ENCODE data around the gene PRSS2. TPM values are rescaled to one million over a fixed set of nuclear protein-coding genes. Genes with fewer than 3 reads are reported as not detected.

PRSS2 gene
- total RNA-seq, 1 donor from 2014 or later = not detected

DNA sequence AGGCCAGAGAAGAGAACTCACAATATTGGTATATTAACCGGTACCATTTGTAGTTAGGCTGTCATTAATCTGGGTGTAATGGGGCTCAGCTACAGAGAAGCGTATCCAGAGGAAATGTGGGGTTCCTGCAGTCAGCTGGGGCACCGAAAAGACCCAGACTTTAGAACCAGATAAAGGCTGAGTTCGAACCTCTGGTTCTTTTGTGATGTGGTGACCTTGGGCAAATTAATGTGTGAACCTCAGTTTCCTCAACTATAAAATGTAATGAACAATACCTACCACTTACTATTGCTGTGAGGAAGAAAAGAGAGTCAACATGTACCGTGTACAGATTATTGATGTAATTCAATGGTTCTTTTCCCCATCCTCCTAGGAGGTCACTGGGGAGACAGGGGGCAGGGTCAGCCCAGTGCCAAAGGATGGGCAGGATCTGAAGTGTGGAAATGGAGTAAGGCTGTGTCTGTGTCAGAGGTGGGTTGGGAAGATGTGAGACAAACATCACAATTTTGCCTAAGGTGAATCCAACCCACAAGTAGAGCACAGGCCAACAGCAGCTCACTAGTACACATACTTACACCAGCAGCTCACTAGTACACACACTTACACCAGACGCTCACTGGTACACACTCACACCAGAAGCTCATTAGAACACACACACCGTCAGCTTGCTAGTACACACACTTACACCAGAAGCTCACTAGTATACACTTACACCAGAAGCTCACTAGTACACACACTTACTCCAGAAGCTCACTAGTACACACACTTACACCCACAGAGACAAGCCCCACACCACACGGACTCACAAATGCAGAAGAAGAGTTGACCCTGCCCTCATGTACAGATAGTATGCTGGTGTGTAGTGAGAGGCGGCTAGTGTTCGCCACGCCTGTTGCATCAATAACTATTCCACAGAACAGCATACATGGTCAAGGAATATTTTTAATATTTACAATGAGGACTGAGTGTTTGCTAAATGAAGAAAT, 28.0 kb downstream of the PRSS2 start:
- no peak for DNase-seq
- Histone ChIP-seq H3K4me3 (no peak overlapping the region), H3K27ac (replicated peaks) (no peak overlapping the region), H3K36me3 (no peaks in the 10 kb centered on the region), H3K9me3 (replicated peaks) (no peaks in the 10 kb centered on the region), H3K27me3 (ENCODE audit: low read depth) (peaks cover 99% of the 10 kb centered on the region), H3K4me1 (peaks cover 19% of the 10 kb centered on the region)
- TF ChIP-seq, protein P1, sequence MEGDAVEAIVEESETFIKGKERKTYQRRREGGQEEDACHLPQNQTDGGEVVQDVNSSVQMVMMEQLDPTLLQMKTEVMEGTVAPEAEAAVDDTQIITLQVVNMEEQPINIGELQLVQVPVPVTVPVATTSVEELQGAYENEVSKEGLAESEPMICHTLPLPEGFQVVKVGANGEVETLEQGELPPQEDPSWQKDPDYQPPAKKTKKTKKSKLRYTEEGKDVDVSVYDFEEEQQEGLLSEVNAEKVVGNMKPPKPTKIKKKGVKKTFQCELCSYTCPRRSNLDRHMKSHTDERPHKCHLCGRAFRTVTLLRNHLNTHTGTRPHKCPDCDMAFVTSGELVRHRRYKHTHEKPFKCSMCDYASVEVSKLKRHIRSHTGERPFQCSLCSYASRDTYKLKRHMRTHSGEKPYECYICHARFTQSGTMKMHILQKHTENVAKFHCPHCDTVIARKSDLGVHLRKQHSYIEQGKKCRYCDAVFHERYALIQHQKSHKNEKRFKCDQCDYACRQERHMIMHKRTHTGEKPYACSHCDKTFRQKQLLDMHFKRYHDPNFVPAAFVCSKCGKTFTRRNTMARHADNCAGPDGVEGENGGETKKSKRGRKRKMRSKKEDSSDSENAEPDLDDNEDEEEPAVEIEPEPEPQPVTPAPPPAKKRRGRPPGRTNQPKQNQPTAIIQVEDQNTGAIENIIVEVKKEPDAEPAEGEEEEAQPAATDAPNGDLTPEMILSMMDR (IDR thresholded peaks at IDR 0.05; ENCODE audit: borderline replicate concordance) = no peak
- intact Hi-C loops (cut with micrococcal nuclease) = no loop called here

DNA sequence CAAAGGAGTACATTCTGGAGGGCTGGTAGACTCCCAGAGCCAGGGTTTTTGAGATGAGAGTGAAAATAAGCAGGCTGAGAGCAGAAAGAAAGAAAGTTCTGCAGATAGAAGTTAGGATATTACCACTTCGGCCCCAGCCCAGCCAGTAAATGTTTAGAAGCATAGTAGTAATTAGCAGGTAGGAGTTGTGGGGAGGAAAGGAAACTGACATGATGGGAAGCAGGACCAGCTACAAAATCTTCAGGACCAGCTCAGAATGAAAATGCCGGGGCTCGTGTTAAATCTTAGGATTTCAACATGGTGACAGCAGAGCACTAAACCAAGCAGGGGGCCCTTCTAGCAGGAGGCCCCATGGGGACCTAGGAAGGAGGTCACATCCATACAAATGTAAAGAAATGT, 28.7 kb downstream of the PRSS2 start:
- intact Hi-C loops (cut with micrococcal nuclease) = no loop called here
- Histone ChIP-seq H3K4me1 (peaks cover 19% of the 10 kb centered on the region), H3K9me3 (replicated peaks) (no peaks in the 10 kb centered on the region), H3K4me3 (no peak overlapping the region), H3K27ac (replicated peaks) (no peak overlapping the region), H3K36me3 (no peaks in the 10 kb centered on the region), H3K27me3 (ENCODE audit: low read depth) (peaks cover 98% of the 10 kb centered on the region)
- TF ChIP-seq, protein P1 (IDR thresholded peaks at IDR 0.05; ENCODE audit: borderline replicate concordance) = no peak
- no peak for DNase-seq

DNA sequence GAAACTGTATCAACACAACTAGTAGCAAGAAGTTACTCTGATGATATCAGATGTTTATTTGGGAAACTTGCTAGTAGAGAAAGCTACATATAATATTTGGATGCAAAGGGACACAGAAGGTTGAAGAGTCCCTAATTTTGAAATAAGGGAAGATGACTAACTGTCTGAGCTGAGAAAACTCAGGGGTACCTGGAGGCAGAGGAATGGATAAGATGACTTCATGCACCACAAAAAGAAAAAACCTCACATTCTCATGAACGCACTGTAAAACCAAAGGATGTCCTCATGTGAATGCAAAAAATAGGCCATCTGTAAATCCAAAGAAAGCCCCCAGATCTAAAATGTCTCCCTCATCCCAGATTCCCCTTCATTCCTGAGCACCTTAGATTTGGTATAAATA, 29.3 kb downstream of the PRSS2 start:
- no peak overlapping the region for H3K27ac ChIP-seq (replicated peaks)
- no peaks in the 10 kb centered on the region for H3K9me3 ChIP-seq (replicated peaks)
- H3K4me3 ChIP-seq = no peak overlapping the region
- DNase-seq = no peak
- TF ChIP-seq, protein P1 (IDR thresholded peaks at IDR 0.05; ENCODE audit: borderline replicate concordance) = no peak
- intact Hi-C loops (cut with micrococcal nuclease) = no loop called here
- no peaks in the 10 kb centered on the region for H3K36me3 ChIP-seq
- peaks cover 19% of the 10 kb centered on the region for H3K4me1 ChIP-seq
- H3K27me3 ChIP-seq (ENCODE audit: low read depth) = peaks cover 98% of the 10 kb centered on the region

DNA sequence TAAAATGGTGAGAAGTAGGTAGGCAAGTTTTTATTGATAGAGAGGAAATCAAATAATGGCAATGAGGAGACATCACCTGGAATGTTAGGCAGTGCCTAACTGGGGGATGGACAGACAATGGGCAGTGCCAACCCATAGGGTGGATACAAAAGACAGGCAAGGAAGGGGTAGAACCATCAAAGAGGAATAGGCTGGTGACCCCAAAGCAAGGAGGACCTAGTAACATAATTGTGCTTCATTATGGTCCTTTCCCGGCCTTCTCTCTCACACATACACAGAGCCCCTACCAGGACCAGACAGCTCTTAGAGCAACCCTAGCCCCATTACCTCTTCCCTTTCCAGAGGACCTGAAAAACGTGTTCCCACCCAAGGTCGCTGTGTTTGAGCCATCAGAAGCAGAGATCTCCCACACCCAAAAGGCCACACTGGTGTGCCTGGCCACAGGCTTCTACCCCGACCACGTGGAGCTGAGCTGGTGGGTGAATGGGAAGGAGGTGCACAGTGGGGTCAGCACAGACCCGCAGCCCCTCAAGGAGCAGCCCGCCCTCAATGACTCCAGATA, 30.0 kb downstream of the PRSS2 start:
- intact Hi-C loops (cut with micrococcal nuclease) = no loop called here
- H3K36me3 ChIP-seq = no peaks in the 10 kb centered on the region
- H3K27ac ChIP-seq (replicated peaks) = no peak overlapping the region
- H3K27me3 ChIP-seq (ENCODE audit: low read depth) = peaks cover 98% of the 10 kb centered on the region
- H3K4me1 ChIP-seq = peaks cover 19% of the 10 kb centered on the region
- no peak overlapping the region for H3K4me3 ChIP-seq
- no peak for DNase-seq
- H3K9me3 ChIP-seq (replicated peaks) = no peaks in the 10 kb centered on the region
- TF ChIP-seq, protein P1 (IDR thresholded peaks at IDR 0.05; ENCODE audit: borderline replicate concordance) = no peak

DNA sequence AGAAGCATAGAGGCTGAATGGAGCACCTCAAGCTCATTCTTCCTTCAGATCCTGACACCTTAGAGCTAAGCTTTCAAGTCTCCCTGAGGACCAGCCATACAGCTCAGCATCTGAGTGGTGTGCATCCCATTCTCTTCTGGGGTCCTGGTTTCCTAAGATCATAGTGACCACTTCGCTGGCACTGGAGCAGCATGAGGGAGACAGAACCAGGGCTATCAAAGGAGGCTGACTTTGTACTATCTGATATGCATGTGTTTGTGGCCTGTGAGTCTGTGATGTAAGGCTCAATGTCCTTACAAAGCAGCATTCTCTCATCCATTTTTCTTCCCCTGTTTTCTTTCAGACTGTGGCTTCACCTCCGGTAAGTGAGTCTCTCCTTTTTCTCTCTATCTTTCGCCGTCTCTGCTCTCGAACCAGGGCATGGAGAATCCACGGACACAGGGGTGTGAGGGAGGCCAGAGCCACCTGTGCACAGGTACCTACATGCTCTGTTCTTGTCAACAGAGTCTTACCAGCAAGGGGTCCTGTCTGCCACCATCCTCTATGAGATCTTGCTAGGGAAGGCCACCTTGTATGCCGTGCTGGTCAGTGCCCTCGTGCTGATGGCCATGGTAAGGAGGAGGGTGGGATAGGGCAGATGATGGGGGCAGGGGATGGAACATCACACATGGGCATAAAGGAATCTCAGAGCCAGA, 31.0 kb downstream of the PRSS2 start:
- no peaks in the 10 kb centered on the region for H3K9me3 ChIP-seq (replicated peaks)
- H3K27ac ChIP-seq (replicated peaks) = no peak overlapping the region
- peaks cover 98% of the 10 kb centered on the region for H3K27me3 ChIP-seq (ENCODE audit: low read depth)
- DNase-seq = no peak
- H3K4me1 ChIP-seq = peaks cover 13% of the 10 kb centered on the region
- TF ChIP-seq, protein P1 (IDR thresholded peaks at IDR 0.05; ENCODE audit: borderline replicate concordance) = no peak
- H3K4me3 ChIP-seq = no peak overlapping the region
- intact Hi-C loops (cut with micrococcal nuclease) = no loop called here
- H3K36me3 ChIP-seq = no peaks in the 10 kb centered on the region
